ENCODE measurements around the gene CD46.
"Not testable (repeated sequence)": the region's sequence is repeated elsewhere in the genome, so short reads cannot be mapped to it uniquely, and the experiment has no call there.

CD46 gene

DNA sequence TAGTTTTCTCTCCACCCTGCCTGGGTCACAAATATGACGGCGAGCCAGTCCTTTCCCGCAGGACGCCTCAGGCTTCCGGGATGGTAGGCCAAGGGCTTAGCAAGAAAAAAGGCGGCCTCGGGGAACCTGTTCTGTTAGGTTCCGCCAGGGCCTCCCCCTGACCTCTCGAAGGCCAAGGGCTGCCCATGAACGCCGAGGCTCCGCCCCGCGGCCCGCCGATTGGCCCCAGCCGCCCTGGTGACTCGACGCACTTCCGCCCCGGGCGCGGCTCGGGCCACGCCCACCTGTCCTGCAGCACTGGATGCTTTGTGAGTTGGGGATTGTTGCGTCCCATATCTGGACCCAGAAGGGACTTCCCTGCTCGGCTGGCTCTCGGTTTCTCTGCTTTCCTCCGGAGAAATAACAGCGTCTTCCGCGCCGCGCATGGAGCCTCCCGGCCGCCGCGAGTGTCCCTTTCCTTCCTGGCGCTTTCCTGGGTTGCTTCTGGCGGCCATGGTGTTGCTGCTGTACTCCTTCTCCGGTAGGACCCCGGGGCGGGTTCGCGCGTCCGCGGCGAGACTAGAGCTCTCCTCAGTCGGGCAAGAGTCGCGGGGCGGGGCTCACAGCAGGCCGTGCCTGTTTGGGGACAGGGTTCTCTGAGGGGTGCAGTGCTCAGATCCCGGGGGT is at the start of gene CD46:
TSS of gene CD46 (plus strand) at position 265 of the 666 bp plus-strand sequence. CDS start at position 424, 159 bp downstream.
- DNase-seq (ENCODE audit: low spot score), result peak; percentile 95

DNA sequence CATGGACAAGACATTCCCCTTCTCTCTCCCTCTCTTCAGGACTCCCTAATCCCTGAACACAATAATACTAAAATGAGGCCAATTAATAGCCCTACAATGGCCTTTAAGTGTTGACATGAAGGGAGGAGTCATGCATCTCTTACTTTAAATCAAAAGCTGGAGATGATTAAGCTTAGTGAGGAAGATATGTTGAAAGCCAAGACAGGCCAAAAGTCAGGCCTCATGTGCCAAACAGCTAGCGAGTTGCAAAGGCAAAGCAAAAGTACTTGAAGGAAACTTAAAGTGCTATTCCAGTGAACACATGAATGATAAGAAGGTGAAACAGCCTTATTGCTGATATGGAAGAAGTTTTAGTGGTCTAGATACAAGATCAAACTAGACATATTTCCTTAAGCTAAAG is 49.5 kb upstream of the CD46 start:
- DNase-seq (ENCODE audit: low spot score), result no peak

DNA sequence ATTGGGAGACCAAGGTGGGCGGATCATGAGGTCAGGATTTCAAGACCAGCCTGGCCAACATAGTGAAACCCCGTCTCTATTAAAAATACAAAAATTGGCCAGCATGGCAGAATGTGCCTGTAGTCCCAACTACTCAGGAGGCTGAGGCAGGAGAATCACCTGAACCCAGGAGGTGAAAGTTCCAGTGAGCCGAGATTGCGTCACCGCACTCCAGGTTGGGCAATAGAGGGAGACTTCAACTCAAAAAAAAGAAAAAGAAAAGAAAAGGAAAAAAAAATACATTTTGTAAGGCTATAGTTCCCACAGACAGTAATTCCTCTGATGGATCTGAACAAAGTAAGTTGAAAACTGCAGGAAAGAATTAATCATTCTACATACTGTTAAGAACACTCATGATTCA is 48.1 kb upstream of the CD46 start:
- no peak for DNase-seq (ENCODE audit: low spot score)

DNA sequence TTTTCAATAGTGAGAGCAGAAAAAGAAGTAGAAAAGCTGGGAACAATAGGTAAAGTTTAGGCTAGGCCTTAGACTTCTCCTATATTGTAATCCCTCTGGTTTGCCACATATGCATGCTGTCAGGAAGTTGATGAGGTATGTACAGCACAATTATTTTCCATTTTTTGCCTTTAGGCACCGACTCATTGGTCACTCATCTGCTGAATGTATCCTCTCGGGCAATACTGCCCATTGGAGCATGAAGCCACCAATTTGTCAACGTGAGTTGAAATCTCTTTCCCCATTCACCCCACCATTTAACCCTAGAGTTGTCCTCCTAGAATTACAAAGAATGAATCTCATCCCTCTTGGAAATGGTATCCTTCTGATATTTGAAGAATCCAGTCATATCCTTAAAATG is 43.9 kb upstream of the CD46 start:
- not testable (repeated sequence) for DNase-seq (ENCODE audit: low spot score)

GRCh38 chr1:207711285-207711684 is 40.6 kb upstream of the CD46 start:
- peak; percentile 1 for DNase-seq (ENCODE audit: low spot score)

- not testable (repeated sequence) for DNase-seq (ENCODE audit: low spot score)
Observed at GRCh38 chr1:207712701-207713100, 39.2 kb upstream of the CD46 start.

DNA sequence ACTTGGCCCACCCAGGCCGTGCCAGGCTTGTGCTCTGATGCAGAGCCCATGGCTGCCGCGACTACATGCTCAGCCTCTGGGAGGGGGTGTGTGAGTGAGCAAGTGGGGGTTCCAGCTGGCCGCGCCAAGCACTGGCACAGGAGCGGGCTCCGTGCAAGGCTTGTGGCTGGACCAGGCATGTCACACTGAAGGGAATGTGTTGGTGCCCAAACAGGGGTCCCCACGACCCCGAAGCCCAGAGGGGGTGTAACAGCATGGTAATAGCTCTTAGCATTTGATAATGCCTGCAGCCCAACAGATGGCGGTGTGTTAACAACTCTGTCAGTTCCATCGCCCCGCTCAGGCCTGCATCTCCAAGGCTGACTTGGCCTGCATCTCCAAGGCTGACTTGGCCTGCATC is 38.3 kb upstream of the CD46 start:
- DNase-seq (ENCODE audit: low spot score), result no peak

DNA sequence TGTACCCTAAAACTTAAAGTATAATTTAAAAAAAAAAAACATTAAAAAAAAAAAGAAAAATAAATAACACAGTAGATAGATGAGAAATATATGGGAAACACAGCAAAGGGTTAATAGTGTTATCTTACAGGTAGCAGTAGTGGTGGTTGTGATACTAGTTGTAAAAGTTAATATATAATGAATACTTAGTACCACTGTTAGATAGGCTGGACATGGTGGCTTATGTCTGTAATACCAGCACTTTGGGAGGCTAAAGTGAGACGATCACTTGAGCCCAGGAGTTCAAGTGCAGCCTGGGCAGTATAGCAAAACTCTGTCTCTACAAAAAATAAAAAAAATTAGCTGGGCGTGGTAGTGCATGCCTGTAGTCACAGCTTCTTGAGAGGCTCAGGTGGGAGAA is 32.6 kb upstream of the CD46 start:
- no peak for DNase-seq (ENCODE audit: low spot score)

- not testable (repeated sequence) for DNase-seq (ENCODE audit: low spot score)
Observed at GRCh38 chr1:207728200-207728858, 23.5 kb upstream of the CD46 start.

DNA sequence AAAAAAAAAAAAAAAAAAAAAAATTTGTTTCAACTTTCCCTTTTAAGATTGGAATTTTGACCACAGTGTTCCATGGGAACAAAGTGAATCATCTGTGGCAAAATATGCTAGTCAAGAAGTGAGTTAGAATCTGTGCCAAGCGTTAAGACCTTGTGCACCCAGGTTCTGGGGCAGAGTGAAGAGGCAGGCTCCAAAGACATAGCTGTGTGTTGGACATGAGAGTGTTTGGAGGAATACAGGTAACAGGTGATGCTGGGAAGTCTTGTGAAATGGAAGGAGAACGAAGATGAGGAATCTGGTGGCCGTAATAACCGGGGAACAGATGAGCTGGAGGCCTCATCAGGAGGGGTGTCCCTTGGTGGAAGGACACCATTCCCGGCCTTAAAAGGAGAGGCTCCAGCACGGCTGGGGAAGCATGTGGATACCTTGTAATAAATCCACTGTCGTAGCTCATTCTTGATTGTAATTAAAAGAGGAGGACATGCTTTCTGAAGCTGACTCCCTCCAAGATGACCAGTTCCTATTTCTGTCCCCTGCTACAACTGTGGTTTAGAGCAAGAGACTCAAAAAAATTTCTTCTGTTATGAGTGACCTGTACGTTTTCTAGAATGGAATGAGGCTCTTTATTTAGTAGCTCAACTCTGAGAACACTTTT is 14.2 kb upstream of the CD46 start:
- not testable (repeated sequence) for DNase-seq (ENCODE audit: low spot score)

DNA sequence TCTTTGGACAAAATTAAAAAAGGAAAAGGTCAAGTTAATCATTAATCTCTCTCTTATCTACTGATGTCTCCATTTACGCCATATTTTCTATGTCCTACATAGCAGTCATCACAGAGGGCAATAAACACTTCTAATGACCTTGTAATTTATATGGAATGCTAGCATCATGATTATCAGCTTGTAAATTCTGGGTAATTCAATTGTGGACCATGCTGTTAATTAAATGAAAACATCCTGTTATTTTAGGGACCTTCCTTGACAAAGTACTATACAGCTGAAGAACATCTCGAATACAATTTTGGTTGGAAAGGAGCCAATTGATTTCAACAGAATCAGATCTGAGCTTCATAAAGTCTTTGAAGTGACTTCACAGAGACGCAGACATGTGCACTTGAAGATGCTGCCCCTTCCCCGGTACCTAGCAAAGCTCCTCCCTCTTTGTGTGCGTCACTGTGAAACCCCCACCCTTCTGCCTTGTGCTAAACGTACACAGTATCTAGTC is 13.6 kb upstream of the CD46 start:
- not testable (repeated sequence) for DNase-seq (ENCODE audit: low spot score)

- no peak for DNase-seq (ENCODE audit: low spot score)
Observed at GRCh38 chr1:207740207-207740606, 11.6 kb upstream of the CD46 start.

DNA sequence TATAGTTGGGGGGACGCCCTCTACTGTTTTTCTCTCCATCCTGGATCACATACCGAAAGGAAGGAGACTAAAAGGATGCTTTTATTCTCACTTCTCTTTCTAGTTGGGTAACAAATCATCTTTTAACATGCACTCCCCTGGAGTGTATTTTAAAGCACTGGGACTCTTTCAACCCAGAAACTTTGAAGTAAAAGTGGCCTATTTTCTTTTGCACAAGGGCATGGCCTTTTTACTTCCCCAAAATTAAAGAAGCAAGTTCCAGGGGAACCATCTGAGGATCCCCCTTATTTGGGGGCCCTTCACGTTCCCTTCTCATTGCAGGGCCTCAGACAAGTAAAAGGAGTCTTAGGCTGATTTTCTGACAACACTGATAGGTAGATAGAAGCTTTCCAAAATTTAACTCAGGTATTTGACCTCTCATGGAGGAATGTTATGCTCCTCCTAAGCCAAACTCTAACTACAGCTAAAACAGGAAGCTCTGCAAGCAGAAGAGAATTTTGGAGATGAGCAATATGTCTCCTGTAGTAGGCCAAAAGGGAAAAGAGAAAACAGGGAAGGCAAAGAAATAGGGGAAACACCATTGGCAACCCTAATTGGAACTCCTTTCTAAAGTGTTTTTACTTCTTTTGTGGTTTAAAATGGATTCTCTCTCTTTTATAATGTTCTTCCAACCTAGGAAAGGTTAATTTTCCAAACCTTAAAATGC is 8.9 kb upstream of the CD46 start:
- DNase-seq (ENCODE audit: low spot score), result no peak

DNA sequence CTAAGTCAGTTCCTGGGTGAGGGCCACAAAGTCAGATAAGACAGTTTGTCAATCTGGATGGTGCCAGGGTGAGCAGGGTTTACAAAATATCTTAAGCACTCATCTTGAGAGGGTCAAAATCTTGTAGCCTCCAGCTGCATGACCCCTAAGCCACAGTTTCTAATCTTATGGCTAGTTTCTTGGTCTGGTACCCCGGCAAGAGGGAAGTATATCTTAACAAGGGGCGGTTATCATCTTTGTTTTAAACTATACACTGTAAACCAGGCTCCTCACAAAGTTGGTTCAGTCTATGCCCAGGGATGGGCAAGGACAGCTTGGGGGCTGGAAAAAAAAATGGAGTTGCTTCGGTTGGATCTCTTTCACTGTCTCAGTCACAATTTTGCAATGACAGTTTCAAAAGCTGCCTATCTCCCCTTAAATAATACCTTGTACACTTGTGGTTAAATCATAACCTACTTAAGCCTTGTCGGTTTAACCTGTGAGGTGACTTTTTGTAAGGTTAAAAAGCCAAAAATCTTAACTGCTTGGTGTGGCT is 7.8 kb upstream of the CD46 start:
- DNase-seq (ENCODE audit: low spot score), result no peak

- no peak for DNase-seq (ENCODE audit: low spot score)
Observed at GRCh38 chr1:207745285-207745684, 6.6 kb upstream of the CD46 start.

DNA sequence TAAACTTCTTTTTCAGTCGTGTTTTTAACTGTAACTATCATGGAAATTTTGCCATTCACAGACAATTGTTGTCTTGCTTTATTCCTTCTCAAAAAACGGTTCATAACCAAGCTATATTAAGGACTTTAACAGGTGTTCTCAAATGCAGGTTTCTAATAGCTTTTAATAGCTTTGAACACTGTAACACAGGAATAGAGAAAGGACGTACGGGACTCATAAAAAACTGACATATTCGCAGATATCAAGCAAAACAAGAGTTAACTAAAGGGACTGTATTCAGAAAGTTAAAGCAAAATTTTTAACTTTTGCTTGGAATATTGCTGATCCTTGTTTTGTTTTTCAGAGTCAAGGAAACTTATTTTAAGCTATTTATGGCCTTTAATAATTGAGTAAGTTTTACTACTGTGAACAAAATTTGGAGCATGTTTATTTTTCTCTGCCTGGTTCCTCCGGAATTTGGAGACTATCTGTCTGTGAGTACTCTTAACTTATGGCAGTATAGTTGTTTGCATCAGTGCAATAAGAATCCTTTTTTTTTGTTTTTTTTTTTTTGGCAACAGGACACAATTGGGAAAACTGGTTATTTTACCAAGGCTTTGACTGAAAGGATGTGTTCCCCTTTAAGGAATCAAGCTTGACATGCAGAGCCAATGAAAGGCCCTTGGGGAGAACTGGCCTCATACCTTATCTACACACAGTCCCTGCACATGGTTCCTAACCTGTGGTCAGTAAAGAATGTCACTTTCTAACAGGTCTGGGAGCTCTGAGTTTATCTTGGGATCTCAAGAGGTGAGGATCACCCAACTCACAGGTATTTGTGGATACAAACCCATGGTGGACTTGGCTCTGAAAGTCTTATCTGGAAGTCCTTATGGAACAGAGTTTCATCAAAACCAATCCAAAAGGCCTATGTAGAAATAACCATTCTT is 5.8 kb upstream of the CD46 start:
- no peak for DNase-seq (ENCODE audit: low spot score)

- DNase-seq (ENCODE audit: low spot score), result no peak
Observed at GRCh38 chr1:207747627-207748492, 4.0 kb upstream of the CD46 start.

DNA sequence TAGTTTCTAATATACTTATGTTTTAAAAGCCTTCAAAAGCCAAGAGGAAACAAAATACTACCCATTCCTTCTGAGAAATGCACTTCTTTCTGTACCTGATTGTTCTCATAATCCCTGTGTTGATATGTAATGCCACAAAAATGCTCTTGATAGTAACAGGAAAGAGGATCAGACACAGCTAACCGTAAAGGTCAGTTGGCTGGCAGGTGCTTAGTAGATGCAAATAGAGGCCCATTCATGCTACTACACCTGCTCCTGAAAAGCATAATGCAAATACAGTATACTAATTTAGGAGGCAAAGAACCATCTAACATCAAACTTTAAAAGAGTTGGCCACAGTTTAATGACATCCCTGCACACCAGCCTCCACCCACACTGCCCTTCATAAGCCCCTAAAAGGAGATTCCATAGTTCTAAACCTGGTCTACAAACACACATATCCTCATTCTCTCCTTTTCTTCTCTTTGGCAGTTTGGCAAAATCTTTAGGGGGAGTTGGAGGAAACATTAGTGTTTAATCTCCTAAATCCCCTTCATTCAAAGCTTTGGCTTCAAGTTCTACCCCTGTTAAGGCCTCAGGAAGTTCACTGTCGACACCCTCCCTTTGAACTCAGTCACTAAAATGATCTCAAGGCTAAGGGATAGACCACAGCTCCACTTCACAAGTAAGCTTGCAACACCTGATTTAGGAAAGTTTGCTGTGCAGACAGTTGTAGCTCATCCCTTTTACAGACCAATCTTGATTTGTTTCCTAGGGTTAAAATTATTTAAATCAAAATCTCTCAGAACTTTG is 2.9 kb upstream of the CD46 start:
- no peak for DNase-seq (ENCODE audit: low spot score)

- DNase-seq (ENCODE audit: low spot score), result peak; percentile 16
Observed at GRCh38 chr1:207750631-207751305, 1.1 kb upstream of the CD46 start.
